Transverse colon (tissue), 4 donors: ENCODE measurements around the gene TOGARAM2.

Experiments
- CTCF ChIP-seq, 5 experiments: fragments of 200-600 bp in 3 of 5; fragments of 450-650 bp in 2 of 5; sonication (generic) in 3 of 5; IDR thresholded peaks; 1 replicate in 2 of 5; 2 replicates in 3 of 5; pipeline ENCODE4 v1.5.1; 2016 to 2017; ENCODE audit warnings: antibody characterized with exemption in 5 of 5, inconsistent platforms in 3 of 5, mild to moderate bottlenecking in 2 of 5, moderate library complexity in 1 of 5
- EP300 ChIP-seq: sonication (generic); formaldehyde crosslinking; IDR thresholded peaks from one replicate; pipeline ENCODE4 v1.6.1; 2017; ENCODE audit warnings: antibody characterized with exemption, low read depth
- POLR2A ChIP-seq: fragments of 450-650 bp; IDR thresholded peaks from one replicate; pipeline ENCODE4 v1.6.1; 2016; ENCODE audit warnings: antibody characterized with exemption, mild to moderate bottlenecking, moderate library complexity
- POLR2AphosphoS5 ChIP-seq, 3 donors: sonication (generic); formaldehyde crosslinking; IDR thresholded peaks; one replicate each; pipeline ENCODE4 v1.6.1; 2016; ENCODE audit warnings: antibody characterized with exemption in 3 of 3

- TF ChIP-seq POLR2A (no peak), CTCF (IDR thresholded peaks at IDR 0.05) (no peak), POLR2AphosphoS5 (IDR thresholded peaks at IDR 0.05) (no peak), EP300 (no peak)
These were observed 30.0 kb upstream of the TOGARAM2 start for GRCh38 chr2:28950941-28951630.
